ENCODE data around the gene CDC5L.

The CDC5L gene

GRCh38 chr6:44404022-44404714 is 16.7 kb downstream of the CDC5L start:
- no peak overlapping the region for H3K4me3 ChIP-seq (ENCODE audit: low read length)
- peaks cover 3% of the 10 kb centered on the region for H3K4me1 ChIP-seq (ENCODE audit: control insufficient read depth, insufficient read depth, low read length)
- H3K36me3 ChIP-seq (ENCODE audit: control insufficient read depth, insufficient read depth, low read length), result peaks cover 20% of the 10 kb centered on the region
- no peak overlapping the region for H3K27ac ChIP-seq (ENCODE audit: low read depth, low read length)
- no peaks in the 10 kb centered on the region for H3K27me3 ChIP-seq (ENCODE audit: control insufficient read depth, insufficient read depth, low read length)
- H3K9ac ChIP-seq (ENCODE audit: low read length), result no peak overlapping the region

DNA sequence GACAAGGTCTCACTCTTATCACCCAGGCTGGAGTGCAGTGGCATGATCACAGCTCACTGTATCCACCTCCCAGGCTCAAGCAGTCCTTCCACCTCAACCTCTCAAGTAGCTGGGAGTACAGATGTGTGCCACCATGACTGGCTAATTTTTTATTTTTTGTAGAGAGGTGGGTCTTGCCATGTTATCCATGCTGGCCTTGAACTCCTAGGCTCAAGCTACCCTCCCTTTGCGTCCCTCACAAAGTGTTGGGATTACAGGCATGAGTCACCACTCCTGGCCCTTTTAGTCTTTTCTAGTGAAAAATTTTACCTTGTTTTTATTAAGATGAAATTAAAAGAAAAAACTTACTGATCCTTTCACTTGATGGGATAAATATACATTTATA is 17.2 kb downstream of the CDC5L start:
- Histone ChIP-seq H3K4me3 (ENCODE audit: low read length) (no peak overlapping the region), H3K27ac (ENCODE audit: low read depth, low read length) (no peak overlapping the region), H3K27me3 (ENCODE audit: control insufficient read depth, insufficient read depth, low read length) (no peaks in the 10 kb centered on the region), H3K4me1 (ENCODE audit: control insufficient read depth, insufficient read depth, low read length) (peaks cover 3% of the 10 kb centered on the region), H3K9ac (ENCODE audit: low read length) (no peak overlapping the region), H3K36me3 (ENCODE audit: control insufficient read depth, insufficient read depth, low read length) (peaks cover 20% of the 10 kb centered on the region)

GRCh38 chr6:44407951-44408670 is 20.6 kb downstream of the CDC5L start:
- H3K27ac ChIP-seq (ENCODE audit: low read depth, low read length), result no peak overlapping the region
- no peaks in the 10 kb centered on the region for H3K27me3 ChIP-seq (ENCODE audit: control insufficient read depth, insufficient read depth, low read length)
- no peaks in the 10 kb centered on the region for H3K4me1 ChIP-seq (ENCODE audit: control insufficient read depth, insufficient read depth, low read length)
- no peak overlapping the region for H3K4me3 ChIP-seq (ENCODE audit: low read length)
- H3K36me3 ChIP-seq (ENCODE audit: control insufficient read depth, insufficient read depth, low read length), result peaks cover 24% of the 10 kb centered on the region
- no peak overlapping the region for H3K9ac ChIP-seq (ENCODE audit: low read length)

GRCh38 chr6:44409207-44409794 is 21.8 kb downstream of the CDC5L start:
- Histone ChIP-seq H3K36me3 (ENCODE audit: control insufficient read depth, insufficient read depth, low read length) (peaks cover 23% of the 10 kb centered on the region), H3K9ac (ENCODE audit: low read length) (no peak overlapping the region), H3K27me3 (ENCODE audit: control insufficient read depth, insufficient read depth, low read length) (no peaks in the 10 kb centered on the region), H3K27ac (ENCODE audit: low read depth, low read length) (no peak overlapping the region), H3K4me3 (ENCODE audit: low read length) (no peak overlapping the region), H3K4me1 (ENCODE audit: control insufficient read depth, insufficient read depth, low read length) (no peaks in the 10 kb centered on the region)

DNA sequence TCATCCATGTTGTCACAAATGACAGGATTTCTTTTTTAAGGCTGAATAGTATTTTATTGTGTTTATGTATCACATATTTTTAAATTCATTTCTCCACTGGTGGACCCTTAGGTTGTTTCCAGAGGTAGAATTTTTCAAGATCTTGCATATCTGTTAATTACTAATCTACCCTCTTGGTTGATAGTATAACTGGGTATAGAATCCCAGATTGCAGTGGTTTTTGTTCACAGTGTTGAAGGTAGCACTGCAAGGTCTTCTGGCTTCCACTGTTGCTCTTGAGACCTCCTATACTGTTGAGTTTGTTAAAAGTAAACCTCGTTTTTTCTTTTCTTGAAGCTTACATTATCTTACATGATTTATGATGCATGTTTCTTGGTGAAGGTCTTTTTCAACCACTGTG is 22.9 kb downstream of the CDC5L start:
- no peak overlapping the region for H3K4me3 ChIP-seq (ENCODE audit: low read length)
- H3K36me3 ChIP-seq (ENCODE audit: control insufficient read depth, insufficient read depth, low read length), result peaks cover 19% of the 10 kb centered on the region
- H3K9ac ChIP-seq (ENCODE audit: low read length), result no peak overlapping the region
- no peaks in the 10 kb centered on the region for H3K4me1 ChIP-seq (ENCODE audit: control insufficient read depth, insufficient read depth, low read length)
- H3K27me3 ChIP-seq (ENCODE audit: control insufficient read depth, insufficient read depth, low read length), result no peaks in the 10 kb centered on the region
- H3K27ac ChIP-seq (ENCODE audit: low read depth, low read length), result no peak overlapping the region

GRCh38 chr6:44411141-44411540 is 23.6 kb downstream of the CDC5L start:
- Histone ChIP-seq H3K9ac (ENCODE audit: low read length) (no peak overlapping the region), H3K4me1 (ENCODE audit: control insufficient read depth, insufficient read depth, low read length) (peaks cover 4% of the 10 kb centered on the region), H3K36me3 (ENCODE audit: control insufficient read depth, insufficient read depth, low read length) (peaks cover 18% of the 10 kb centered on the region), H3K27me3 (ENCODE audit: control insufficient read depth, insufficient read depth, low read length) (no peaks in the 10 kb centered on the region), H3K27ac (ENCODE audit: low read depth, low read length) (no peak overlapping the region), H3K4me3 (ENCODE audit: low read length) (no peak overlapping the region)

DNA sequence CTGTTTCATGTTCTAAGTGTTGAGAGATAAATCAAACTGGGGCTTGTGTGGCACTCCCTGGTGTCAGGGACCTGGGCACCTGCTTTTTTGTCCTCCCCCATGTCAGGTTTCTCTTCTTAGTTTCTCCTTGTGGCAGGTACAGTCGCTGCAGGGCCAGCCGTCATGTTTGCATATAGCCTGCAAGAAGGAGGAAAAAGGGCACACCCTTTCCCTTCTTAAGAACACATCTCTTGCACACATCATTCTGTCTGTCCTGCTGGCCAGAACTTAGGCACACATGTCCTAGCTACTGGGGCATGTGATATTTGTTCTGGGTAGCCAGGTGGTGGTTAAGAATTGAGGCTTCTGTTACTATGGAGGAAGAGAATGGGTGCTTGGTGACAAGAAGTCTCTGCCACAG is 27.9 kb downstream of the CDC5L start:
- H3K4me1 ChIP-seq (ENCODE audit: control insufficient read depth, insufficient read depth, low read length), result peaks cover 7% of the 10 kb centered on the region
- H3K36me3 ChIP-seq (ENCODE audit: control insufficient read depth, insufficient read depth, low read length), result peaks cover 8% of the 10 kb centered on the region
- no peak overlapping the region for H3K27ac ChIP-seq (ENCODE audit: low read depth, low read length)
- H3K4me3 ChIP-seq (ENCODE audit: low read length), result no peak overlapping the region
- H3K9ac ChIP-seq (ENCODE audit: low read length), result no peak overlapping the region
- H3K27me3 ChIP-seq (ENCODE audit: control insufficient read depth, insufficient read depth, low read length), result no peaks in the 10 kb centered on the region

- Histone ChIP-seq H3K9ac (ENCODE audit: low read length) (no peak overlapping the region), H3K36me3 (ENCODE audit: control insufficient read depth, insufficient read depth, low read length) (peaks cover 8% of the 10 kb centered on the region), H3K27me3 (ENCODE audit: control insufficient read depth, insufficient read depth, low read length) (no peaks in the 10 kb centered on the region), H3K4me3 (ENCODE audit: low read length) (no peak overlapping the region), H3K4me1 (ENCODE audit: control insufficient read depth, insufficient read depth, low read length) (peaks cover 7% of the 10 kb centered on the region), H3K27ac (ENCODE audit: low read depth, low read length) (no peak overlapping the region)
Observed at GRCh38 chr6:44415873-44416502, 28.5 kb downstream of the CDC5L start.

DNA sequence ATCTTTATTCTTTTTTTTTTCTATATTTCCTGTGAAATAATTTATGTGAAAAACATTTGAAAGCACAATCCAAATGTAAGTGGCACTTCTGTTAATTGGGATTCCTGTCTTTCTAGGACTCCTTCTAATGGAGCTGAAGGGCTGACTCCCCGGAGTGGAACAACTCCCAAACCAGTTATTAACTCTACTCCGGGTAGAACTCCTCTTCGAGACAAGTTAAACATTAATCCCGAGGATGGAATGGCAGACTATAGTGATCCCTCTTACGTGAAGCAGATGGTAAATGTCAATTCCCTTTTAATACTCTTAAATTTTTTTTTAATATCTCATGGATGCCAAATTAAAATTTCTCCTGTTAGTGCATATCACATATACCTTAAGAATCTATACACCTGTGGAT is 35.0 kb downstream of the CDC5L start:
- Histone ChIP-seq H3K27ac (ENCODE audit: low read depth, low read length) (no peak overlapping the region), H3K27me3 (ENCODE audit: control insufficient read depth, insufficient read depth, low read length) (no peaks in the 10 kb centered on the region), H3K4me3 (ENCODE audit: low read length) (no peak overlapping the region), H3K4me1 (ENCODE audit: control insufficient read depth, insufficient read depth, low read length) (no peaks in the 10 kb centered on the region), H3K9ac (ENCODE audit: low read length) (no peak overlapping the region), H3K36me3 (ENCODE audit: control insufficient read depth, insufficient read depth, low read length) (peaks cover 8% of the 10 kb centered on the region)

DNA sequence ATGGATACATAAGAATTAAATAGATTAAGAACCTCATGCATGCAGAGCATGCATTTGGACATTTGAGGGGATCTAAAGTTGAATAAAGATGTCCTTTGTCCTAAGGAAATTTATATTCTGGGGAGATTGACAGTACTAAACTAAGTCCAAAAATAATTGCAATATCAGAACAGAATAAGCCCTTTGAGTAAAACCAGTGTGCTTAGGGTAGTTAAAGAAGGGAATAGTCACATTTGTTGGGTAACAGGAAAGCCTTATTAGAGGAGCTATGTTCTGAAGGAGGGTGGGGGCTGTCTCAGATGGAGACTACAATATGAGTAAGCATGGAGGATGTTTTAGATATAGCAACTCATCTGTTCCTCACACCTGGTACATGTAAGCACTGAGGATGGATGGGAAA is 35.8 kb downstream of the CDC5L start:
- H3K4me1 ChIP-seq (ENCODE audit: control insufficient read depth, insufficient read depth, low read length), result no peaks in the 10 kb centered on the region
- H3K27ac ChIP-seq (ENCODE audit: low read depth, low read length), result no peak overlapping the region
- H3K9ac ChIP-seq (ENCODE audit: low read length), result no peak overlapping the region
- H3K27me3 ChIP-seq (ENCODE audit: control insufficient read depth, insufficient read depth, low read length), result no peaks in the 10 kb centered on the region
- H3K36me3 ChIP-seq (ENCODE audit: control insufficient read depth, insufficient read depth, low read length), result peaks cover 8% of the 10 kb centered on the region
- H3K4me3 ChIP-seq (ENCODE audit: low read length), result no peak overlapping the region

DNA sequence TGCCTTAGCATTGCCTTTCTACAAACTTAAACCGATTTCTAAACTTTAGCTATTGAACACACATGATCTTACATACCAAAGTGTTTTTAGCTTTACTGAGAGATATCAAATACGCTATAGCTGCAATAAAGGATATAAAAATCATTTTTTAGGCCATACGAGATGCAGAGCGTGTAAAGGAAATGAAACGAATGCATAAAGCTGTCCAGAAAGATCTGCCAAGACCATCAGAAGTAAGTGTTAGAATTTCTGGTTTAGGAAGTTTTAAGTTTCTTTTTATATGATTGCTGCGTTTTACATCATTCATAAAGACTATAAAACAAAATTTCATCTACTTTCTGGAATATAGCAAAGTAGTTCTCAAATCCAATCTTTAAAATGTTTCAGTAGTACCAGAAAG is 38.4 kb downstream of the CDC5L start:
- Histone ChIP-seq H3K4me3 (ENCODE audit: low read length) (no peak overlapping the region), H3K9ac (ENCODE audit: low read length) (no peak overlapping the region), H3K36me3 (ENCODE audit: control insufficient read depth, insufficient read depth, low read length) (peaks cover 8% of the 10 kb centered on the region), H3K4me1 (ENCODE audit: control insufficient read depth, insufficient read depth, low read length) (no peaks in the 10 kb centered on the region), H3K27me3 (ENCODE audit: control insufficient read depth, insufficient read depth, low read length) (no peaks in the 10 kb centered on the region), H3K27ac (ENCODE audit: low read depth, low read length) (no peak overlapping the region)

DNA sequence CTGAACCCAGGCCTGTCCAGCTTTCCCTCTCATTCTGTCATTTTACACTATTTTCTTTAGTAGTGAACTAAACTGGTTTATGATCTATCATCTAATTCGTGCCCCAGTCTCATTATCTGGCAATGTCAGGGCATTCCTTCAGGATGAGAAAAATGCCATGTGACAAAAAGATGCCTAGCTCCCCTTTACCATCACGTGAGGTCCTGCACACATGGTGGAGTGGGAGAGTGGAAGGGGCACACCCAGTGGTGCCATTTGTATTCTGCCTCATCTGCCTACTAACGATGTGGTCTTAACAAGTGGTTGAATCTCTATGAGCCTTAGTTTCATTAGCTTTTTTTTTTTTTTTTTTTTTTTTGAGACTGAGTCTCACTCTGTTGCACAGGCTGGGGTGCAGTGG is 41.2 kb downstream of the CDC5L start:
- H3K27me3 ChIP-seq (ENCODE audit: control insufficient read depth, insufficient read depth, low read length), result no peaks in the 10 kb centered on the region
- no peak overlapping the region for H3K27ac ChIP-seq (ENCODE audit: low read depth, low read length)
- peaks cover 8% of the 10 kb centered on the region for H3K36me3 ChIP-seq (ENCODE audit: control insufficient read depth, insufficient read depth, low read length)
- no peak overlapping the region for H3K4me3 ChIP-seq (ENCODE audit: low read length)
- peaks cover 13% of the 10 kb centered on the region for H3K4me1 ChIP-seq (ENCODE audit: control insufficient read depth, insufficient read depth, low read length)
- H3K9ac ChIP-seq (ENCODE audit: low read length), result no peak overlapping the region
